A549 (cell line): ENCODE measurements around the gene MMP8.

ENCODE experiments used
- BHLHE40 ChIP-seq: IDR thresholded peaks from 2 replicates; pipeline ENCODE4 v1.6.1; 2012; ENCODE audit warnings: low read depth, low read length, inconsistent platforms
- CTCF ChIP-seq: fragments of >200 bp; sonication (Bioruptor Twin); formaldehyde crosslinking; IDR thresholded peaks from 3 replicates; pipeline ENCODE4 v1.5.1; 2016
- EP300 ChIP-seq, 2 experiments: fragments of >200 bp; sonication (Bioruptor Twin); formaldehyde crosslinking; IDR thresholded peaks; 2 replicates in 1 of 2; 3 replicates in 1 of 2; pipeline ENCODE4 v1.6.1; 2016 to 2017
- JUN ChIP-seq, 2 experiments: fragments of >200 bp; sonication (Bioruptor Twin); formaldehyde crosslinking; IDR thresholded peaks; 2 replicates in 1 of 2; 3 replicates in 1 of 2; pipeline ENCODE4 v1.6.1; 2016 to 2017
- NFE2L2 ChIP-seq: fragments of 150-350 bp; conservative IDR thresholded peaks from 2 replicates; pipeline ENCODE4 v1.6.1; 2014; ENCODE audit warnings: low read length
- POLR2A ChIP-seq: IDR thresholded peaks from 2 replicates; pipeline ENCODE4 v1.6.1; 2012; ENCODE audit warnings: mild to moderate bottlenecking, low read length
- RAD21 ChIP-seq, 2 experiments: fragments of >200 bp in 1 of 2; sonication (Bioruptor Twin) in 1 of 2; formaldehyde crosslinking in 1 of 2; IDR thresholded peaks in 1 of 2; conservative IDR thresholded peaks in 1 of 2; 2 replicates in 1 of 2; 3 replicates in 1 of 2; pipeline ENCODE4 v1.6.1; 2012 to 2018; ENCODE audit warnings: inconsistent platforms in 1 of 2
- SMC3 ChIP-seq: fragments of >200 bp; sonication (Bioruptor Twin); formaldehyde crosslinking; IDR thresholded peaks from 3 replicates; pipeline ENCODE4 v1.6.1; 2018; ENCODE audit warnings: inconsistent platforms
- TF ChIP-seq, protein P1 (sequence below): IDR thresholded peaks from 2 replicates; pipeline ENCODE4 v1.6.1; 2012

- TF ChIP-seq CTCF: no peak
- peak; percentile 53 to 56; a peak in 2 of 5 replicates for TF ChIP-seq EP300 (IDR thresholded peaks at IDR 0.05)
- TF ChIP-seq RAD21 (conservative IDR thresholded peaks at IDR 0.05 in 1 of 2, IDR thresholded peaks at IDR 0.05 in 1 of 2): no peak
- TF ChIP-seq BHLHE40: no peak
- TF ChIP-seq NFE2L2: no peak
- peak; percentile 42 to 67; a peak in 2 of 5 replicates for TF ChIP-seq JUN (IDR thresholded peaks at IDR 0.05)
- TF ChIP-seq POLR2A: no peak
- TF ChIP-seq, protein P1, sequence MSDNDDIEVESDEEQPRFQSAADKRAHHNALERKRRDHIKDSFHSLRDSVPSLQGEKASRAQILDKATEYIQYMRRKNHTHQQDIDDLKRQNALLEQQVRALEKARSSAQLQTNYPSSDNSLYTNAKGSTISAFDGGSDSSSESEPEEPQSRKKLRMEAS: no peak
- TF ChIP-seq SMC3: no peak
Measured at GRCh38 chr11:102760344-102761035, 35.7 kb upstream of the MMP8 start.
